ENCODE data around the gene STXBP6.

DNA sequence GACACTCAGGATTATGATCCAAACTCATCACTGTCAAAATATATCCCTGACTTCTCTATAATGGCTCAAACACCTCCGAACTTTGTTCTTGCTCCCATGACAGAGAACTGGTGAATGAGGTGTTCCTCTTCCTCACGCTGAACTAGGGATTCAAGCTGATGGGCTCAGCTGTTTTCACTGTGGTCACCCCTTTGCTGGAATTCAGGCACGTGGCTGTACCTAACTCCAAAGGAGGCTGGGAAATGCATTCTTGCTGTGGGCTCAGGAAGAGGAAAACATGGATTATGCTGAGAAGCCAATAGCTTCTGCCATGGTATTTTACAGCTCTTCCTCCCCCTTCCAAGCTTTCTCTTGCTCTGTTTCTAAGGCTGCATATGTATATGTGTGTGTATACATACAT lies 43.9 kb downstream of the STXBP6 start:
- TF ChIP-seq, protein P1, sequence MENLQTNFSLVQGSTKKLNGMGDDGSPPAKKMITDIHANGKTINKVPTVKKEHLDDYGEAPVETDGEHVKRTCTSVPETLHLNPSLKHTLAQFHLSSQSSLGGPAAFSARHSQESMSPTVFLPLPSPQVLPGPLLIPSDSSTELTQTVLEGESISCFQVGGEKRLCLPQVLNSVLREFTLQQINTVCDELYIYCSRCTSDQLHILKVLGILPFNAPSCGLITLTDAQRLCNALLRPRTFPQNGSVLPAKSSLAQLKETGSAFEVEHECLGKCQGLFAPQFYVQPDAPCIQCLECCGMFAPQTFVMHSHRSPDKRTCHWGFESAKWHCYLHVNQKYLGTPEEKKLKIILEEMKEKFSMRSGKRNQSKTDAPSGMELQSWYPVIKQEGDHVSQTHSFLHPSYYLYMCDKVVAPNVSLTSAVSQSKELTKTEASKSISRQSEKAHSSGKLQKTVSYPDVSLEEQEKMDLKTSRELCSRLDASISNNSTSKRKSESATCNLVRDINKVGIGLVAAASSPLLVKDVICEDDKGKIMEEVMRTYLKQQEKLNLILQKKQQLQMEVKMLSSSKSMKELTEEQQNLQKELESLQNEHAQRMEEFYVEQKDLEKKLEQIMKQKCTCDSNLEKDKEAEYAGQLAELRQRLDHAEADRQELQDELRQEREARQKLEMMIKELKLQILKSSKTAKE (IDR thresholded peaks at IDR 0.05; ENCODE audit: low read depth, poor library complexity, severe bottlenecking), result no peak
- TF ChIP-seq CREM (IDR thresholded peaks at IDR 0.05; ENCODE audit: low read depth) (no peak), DPF2 (IDR thresholded peaks at IDR 0.05) (no peak), REST (IDR thresholded peaks at IDR 0.05; ENCODE audit: low read depth, low read length) (no peak), SIX5 (IDR thresholded peaks at IDR 0.05; ENCODE audit: low read depth, low read length, severe bottlenecking) (no peak), MEF2A (IDR thresholded peaks at IDR 0.05; ENCODE audit: insufficient read depth, low read depth, low read length) (no peak), POLR2AphosphoS5 (IDR thresholded peaks at IDR 0.05; ENCODE audit: low read length) (no peak), CTCF (IDR thresholded peaks at IDR 0.05 in 2 of 3, conservative IDR thresholded peaks at IDR 0.05 in 1 of 3; ENCODE audit: control insufficient read depth in 2 of 3, extremely low read depth in 1 of 3, insufficient read depth in 1 of 3, low read depth in 3 of 3, low read length in 3 of 3) (no peak)
